B cell (primary cell): Measurements from ENCODE around the gene SESTD1. TPM values are rescaled to one million over a fixed set of nuclear protein-coding genes. Genes with fewer than 3 reads are reported as not detected.

Source experiments
- ATAC-seq: fragments of 200-7000 bp; cut with Tn5 transposase; one replicate; pipeline ENCODE4 v1.10.0; 2021; ENCODE audit warnings: low read depth, mild to moderate bottlenecking, moderate number of reproducible peaks, moderate library complexity
- CTCF ChIA-PET: fragments of 350-600 bp; sonication (Branson Sonifier 250); formaldehyde crosslinking; loops from one replicate; lab custom pipeline; 2021; ENCODE audit warnings: antibody characterized with exemption, inconsistent platforms; lab: Charles Lee
- POLR2A ChIA-PET: fragments of 350-600 bp; sonication (Branson Sonifier 250); formaldehyde crosslinking; loops from one replicate; lab custom pipeline; 2021; ENCODE audit warnings: antibody characterized with exemption; lab: Charles Lee
- DNase-seq: peaks from one replicate; pipeline ENCODE4 v3.0.0; 2013
- H2AFZ ChIP-seq: 2 replicates; pipeline ENCODE4 v1.6.1; 2012; ENCODE audit warnings: mild to moderate bottlenecking, low read depth, low read length; ENCODE audit not compliant: insufficient read depth, poor library complexity, severe bottlenecking
- H3K27ac ChIP-seq, 2 donors: 1 replicate in 1 of 2; 2 replicates in 1 of 2; pipeline ENCODE4 v1.5.1; 2012 to 2013; ENCODE audit warnings: low read length in 2 of 2, mild to moderate bottlenecking in 2 of 2, moderate library complexity in 1 of 2
- H3K27me3 ChIP-seq, 4 experiments: fragments of 200-600 bp in 1 of 4; sonication (generic) in 1 of 4; replicated peaks in 1 of 4; 1 replicate in 2 of 4; 2 replicates in 2 of 4; pipeline versions ENCODE4 v1.6.1 to v1.7.0; 2013 to 2016; ENCODE audit warnings: low read length in 3 of 4, mild to moderate bottlenecking in 2 of 4, mixed read lengths in 1 of 4, moderate library complexity in 1 of 4; ENCODE audit not compliant: insufficient read depth in 4 of 4, control insufficient read depth in 3 of 4; ENCODE audit errors: control extremely low read depth in 1 of 4
- H3K36me3 ChIP-seq, 2 experiments: replicated peaks in 1 of 2; 1 replicate in 1 of 2; 2 replicates in 1 of 2; pipeline versions ENCODE4 v1.6.1 to v1.7.1; 2013; ENCODE audit warnings: low read length in 1 of 2; ENCODE audit not compliant: insufficient read depth in 2 of 2, control insufficient read depth in 1 of 2; ENCODE audit errors: control extremely low read depth in 1 of 2, extremely low read depth in 1 of 2
- H3K4me1 ChIP-seq, 2 donors: fragments of 200-600 bp in 1 of 2; sonication (generic) in 1 of 2; 1 replicate in 1 of 2; 2 replicates in 1 of 2; pipeline versions ENCODE4 v1.5.1 to v1.6.1; 2013 to 2017; ENCODE audit warnings: low read length in 2 of 2; ENCODE audit not compliant: control insufficient read depth in 2 of 2, insufficient read depth in 2 of 2
- H3K4me2 ChIP-seq: replicated peaks from 2 replicates; pipeline ENCODE3; 2012; ENCODE audit warnings: mild to moderate bottlenecking, low read depth, low read length; ENCODE audit not compliant: poor library complexity, severe bottlenecking
- H3K4me3 ChIP-seq, 5 experiments: fragments of 200-600 bp in 1 of 5; sonication (generic) in 1 of 5; 1 replicate in 3 of 5; 2 replicates in 2 of 5; pipeline versions ENCODE4 v1.5.1 to v1.7.0; 2011 to 2016; ENCODE audit warnings: low read length in 4 of 5, mild to moderate bottlenecking in 4 of 5, low read depth in 2 of 5, control low read depth in 1 of 5, moderate library complexity in 1 of 5; ENCODE audit not compliant: insufficient read depth in 1 of 5; ENCODE audit errors: control extremely low read depth in 1 of 5, extremely low read depth in 1 of 5
- H3K79me2 ChIP-seq: fragments of 200-600 bp; sonication (generic); one replicate; pipeline ENCODE4 v1.6.0; 2016; ENCODE audit warnings: low read length; ENCODE audit not compliant: control insufficient read depth, insufficient read depth
- H3K9ac ChIP-seq: fragments of 200-600 bp; sonication (generic); 2 replicates; pipeline ENCODE4 v1.6.1; 2017; ENCODE audit warnings: mild to moderate bottlenecking, low read length, moderate library complexity
- H3K9me3 ChIP-seq, 3 donors: one replicate each; pipeline versions ENCODE4 v1.6.1 to v1.7.1; 2013; ENCODE audit warnings: low read length in 2 of 3; ENCODE audit not compliant: control insufficient read depth in 2 of 3, insufficient read depth in 1 of 3; ENCODE audit errors: control extremely low read depth in 1 of 3
- H4K20me1 ChIP-seq: 2 replicates; pipeline ENCODE4 v1.6.0; 2012; ENCODE audit warnings: mild to moderate bottlenecking, low read length; ENCODE audit not compliant: insufficient read depth, control insufficient read depth, poor library complexity, severe bottlenecking
- H3K27ac Mint-ChIP-seq: one replicate; pipeline ENCODE4 v1.8.0; 2021; ENCODE audit warnings: mixed read lengths
- H3K27me3 Mint-ChIP-seq: one replicate; pipeline ENCODE4 v1.8.0; 2021; ENCODE audit warnings: mixed read lengths
- H3K4me1 Mint-ChIP-seq: one replicate; pipeline ENCODE4 v1.8.0; 2021; ENCODE audit warnings: mixed read lengths
- H3K4me3 Mint-ChIP-seq: one replicate; pipeline ENCODE4 v1.8.0; 2021; ENCODE audit warnings: mixed read lengths
- H3K9me3 Mint-ChIP-seq: one replicate; pipeline ENCODE4 v1.8.0; 2022; ENCODE audit warnings: mixed read lengths; ENCODE audit not compliant: insufficient read depth
- CTCF ChIP-seq: fragments of 200-600 bp; IDR thresholded peaks from one replicate; pipeline ENCODE4 v1.8.0; 2022; ENCODE audit warnings: antibody characterized with exemption, mild to moderate bottlenecking
- EZH2 ChIP-seq: IDR thresholded peaks from 2 replicates; pipeline ENCODE4 v1.6.1; 2012; ENCODE audit warnings: borderline replicate concordance, low read depth, mild to moderate bottlenecking, moderate library complexity, low read length; ENCODE audit not compliant: insufficient read depth, poor library complexity, severe bottlenecking
- WGBS: methylation state at CpG from one replicate; pipeline ENCODE4 v1.1.5; 2013; ENCODE audit warnings: missing lambda C conversion rate; ENCODE audit not compliant: insufficient coverage; 5-methylcytosine and 5-hydroxymethylcytosine counted together
- intact Hi-C: fragments of 100-400 bp; cut with micrococcal nuclease; formaldehyde crosslinking; loops from one replicate; pipeline ENCODE4 v1.10.0; 2022
- polyA plus RNA-seq: library from polyadenylated mRNA; depleted of rRNA; stranded (reverse); fragments of >200 nt; gene quantifications from 2 replicates; pipeline ENCODE4 v1.2.3, GENCODE V29; 2012
- total RNA-seq, 2 donors: library from RNA; stranded (reverse); fragments of 120-200 nt in 1 of 2; gene quantifications; 1 replicate in 1 of 2; 2 replicates in 1 of 2; pipeline versions ENCODE4 v1.2.3 to v1.2.4, GENCODE V29; 2013 to 2022

SESTD1 gene
- total and polyA plus RNA-seq, 2 donors (not counting 1 experiment from before 2014, with no cell fraction given) = 52.0 to 66.1 TPM

GRCh38 chr2:179253226-179253625, 11.4 kb downstream of the SESTD1 start:
- Histone ChIP-seq H2AFZ (peak overlapping the region; percentile 18), H3K9me3 (peaks cover 0 to 13% (median 3%) of the 10 kb centered on the region in 3 donors), H3K4me2 (peak overlapping the region; percentile 74), H3K4me3 (peak overlapping the region in 2 of 5 experiments; percentile 15 to 45), H3K4me1 (peaks cover 67 to 80% of the 10 kb centered on the region in 2 donors), H3K27me3 (no peaks in the 10 kb centered on the region), H3K79me2 (peaks cover 86% of the 10 kb centered on the region), H4K20me1 (no peaks in the 10 kb centered on the region), H3K27ac (peak overlapping the region; percentile 62 to 84), H3K36me3 (no peaks in the 10 kb centered on the region), H3K9ac (peak overlapping the region; percentile 51)
- Mint-ChIP-seq H3K4me3 (peak overlapping the region; percentile 70), H3K27ac (peak overlapping the region; percentile 85), H3K4me1 (peaks cover 77% of the 10 kb centered on the region), H3K9me3 (peaks cover 6% of the 10 kb centered on the region), H3K27me3 (no peaks in the 10 kb centered on the region)
- DNase-seq = peak; percentile 33
- intact Hi-C loops = loop anchor here (2.0 to 10.0 kb wide), 2 partner anchors 20 to 208 kb away; no protein-coding TSS in a partner anchor
- ChIA-PET POLR2A (no interaction called here), CTCF (interaction anchor here (0.7 to 1.2 kb wide), 3 partner anchors 33 to 497 kb away, joined by 3 read pairs; no protein-coding TSS in a partner anchor)
- WGBS = no CpG with 5 or more reads among the region's 1 CpG
- TF ChIP-seq CTCF (no peak), EZH2 (no peak)
- peak; percentile 53 for ATAC-seq

GRCh38 chr2:179252423-179252822, 12.2 kb downstream of the SESTD1 start:
- Histone ChIP-seq H3K9ac (peak overlapping the region; percentile 51), H3K79me2 (peaks cover 86% of the 10 kb centered on the region), H4K20me1 (no peaks in the 10 kb centered on the region), H3K27ac (peak overlapping the region; percentile 62 to 84), H2AFZ (peak overlapping the region; percentile 27), H3K4me1 (peaks cover 73 to 80% of the 10 kb centered on the region in 2 donors), H3K36me3 (no peaks in the 10 kb centered on the region), H3K27me3 (no peaks in the 10 kb centered on the region), H3K4me3 (peak overlapping the region in 3 of 5 experiments; percentile 2 to 45 (median 15)), H3K4me2 (peak overlapping the region; percentile 74), H3K9me3 (peaks cover 0 to 13% (median 3%) of the 10 kb centered on the region in 3 donors)
- ATAC-seq = peak; percentile 32
- no peak for TF ChIP-seq EZH2
- no peak for TF ChIP-seq CTCF
- H3K27ac Mint-ChIP-seq = peak overlapping the region; percentile 85
- intact Hi-C loops = loop anchor here (2.0 to 10.0 kb wide), 2 partner anchors 20 to 208 kb away; no protein-coding TSS in a partner anchor
- peaks cover 6% of the 10 kb centered on the region for H3K9me3 Mint-ChIP-seq
- ChIA-PET CTCF (interaction anchor here (1.1 to 1.3 kb wide), 3 partner anchors 10 to 13 kb away, joined by 3 to 4 read pairs (median 4); partner anchors contain the start of gene SESTD1), POLR2A (no interaction called here)
- H3K27me3 Mint-ChIP-seq = no peaks in the 10 kb centered on the region
- H3K4me3 Mint-ChIP-seq = peak overlapping the region; percentile 70
- no CpG with 5 or more reads among the region's 2 CpGs for WGBS
- H3K4me1 Mint-ChIP-seq = peaks cover 77% of the 10 kb centered on the region
- peak; percentile 60 for DNase-seq
